ENCODE measurements around the gene BRAT1.

BRAT1 gene

GRCh38 chr7:2542011-2542915, 13.1 kb downstream of the BRAT1 start:
- no peaks in the 10 kb centered on the region for H3K36me3 ChIP-seq (replicated peaks; ENCODE audit: insufficient read depth, low read length)
- no peak overlapping the region for H3K4me3 ChIP-seq (ENCODE audit: low read length)
- H3K27me3 ChIP-seq (replicated peaks; ENCODE audit: insufficient read depth, low read length), result no peaks in the 10 kb centered on the region
- H3K9me2 ChIP-seq (replicated peaks; ENCODE audit: insufficient read depth, low read length), result no peaks in the 10 kb centered on the region
- H3K4me2 ChIP-seq (ENCODE audit: low read depth, low read length), result no peak overlapping the region
- no peak overlapping the region for H3K27ac ChIP-seq (ENCODE audit: low read length)
- H3F3A ChIP-seq (ENCODE audit: insufficient read depth, low read length), result no peaks in the 10 kb centered on the region
- no peak overlapping the region for H2AFZ ChIP-seq (ENCODE audit: low read length)
- H3K9ac ChIP-seq (ENCODE audit: low read length), result no peak overlapping the region
- H3K4me1 ChIP-seq (ENCODE audit: low read length), result no peaks in the 10 kb centered on the region
- no peaks in the 10 kb centered on the region for H3K79me2 ChIP-seq (ENCODE audit: low read length)
- H4K20me1 ChIP-seq (ENCODE audit: insufficient read depth, low read length), result no peaks in the 10 kb centered on the region
- no peak for DNase-seq
- TF ChIP-seq CTCF (IDR thresholded peaks at IDR 0.05; ENCODE audit: low read length), result no peak
- TF ChIP-seq EZH2 (optimal IDR thresholded peaks at IDR 0.05; ENCODE audit: low read depth, low read length), result no peak
- TF ChIP-seq EZH2phosphoT487 (IDR thresholded peaks at IDR 0.05; ENCODE audit: low read length), result no peak
- H3K9me3 ChIP-seq (replicated peaks; ENCODE audit: insufficient read depth, low read length), result no peaks in the 10 kb centered on the region

GRCh38 chr7:2541291-2542010, 13.9 kb downstream of the BRAT1 start:
- Histone ChIP-seq H3K27ac (ENCODE audit: low read length) (no peak overlapping the region), H4K20me1 (ENCODE audit: insufficient read depth, low read length) (no peaks in the 10 kb centered on the region)

GRCh38 chr7:2540641-2541051, 14.7 kb downstream of the BRAT1 start:
- H3F3A ChIP-seq (ENCODE audit: insufficient read depth, low read length), result no peaks in the 10 kb centered on the region
- no peaks in the 10 kb centered on the region for H3K36me3 ChIP-seq (replicated peaks; ENCODE audit: insufficient read depth, low read length)
- H3K79me2 ChIP-seq (ENCODE audit: low read length), result no peaks in the 10 kb centered on the region
- H3K4me2 ChIP-seq (ENCODE audit: low read depth, low read length), result no peak overlapping the region
- H3K4me1 ChIP-seq (ENCODE audit: low read length), result no peaks in the 10 kb centered on the region
- no peaks in the 10 kb centered on the region for H3K9me3 ChIP-seq (replicated peaks; ENCODE audit: insufficient read depth, low read length)
- H4K20me1 ChIP-seq (ENCODE audit: insufficient read depth, low read length), result no peaks in the 10 kb centered on the region
- DNase-seq, result no peak
- H3K9me2 ChIP-seq (replicated peaks; ENCODE audit: insufficient read depth, low read length), result no peaks in the 10 kb centered on the region
- no peak overlapping the region for H2AFZ ChIP-seq (ENCODE audit: low read length)
- H3K4me3 ChIP-seq (ENCODE audit: low read length), result no peak overlapping the region
- TF ChIP-seq CTCF (IDR thresholded peaks at IDR 0.05; ENCODE audit: low read length) (no peak), EZH2 (optimal IDR thresholded peaks at IDR 0.05; ENCODE audit: low read depth, low read length) (no peak), EZH2phosphoT487 (IDR thresholded peaks at IDR 0.05; ENCODE audit: low read length) (no peak)
- no peaks in the 10 kb centered on the region for H3K27me3 ChIP-seq (replicated peaks; ENCODE audit: insufficient read depth, low read length)
- H3K27ac ChIP-seq (ENCODE audit: low read length), result no peak overlapping the region
- H3K9ac ChIP-seq (ENCODE audit: low read length), result no peak overlapping the region

More at GRCh38 chr7:2541291-2542010, 13.9 kb downstream of the BRAT1 start:
- Histone ChIP-seq H3K9me3 (replicated peaks; ENCODE audit: insufficient read depth, low read length) (no peaks in the 10 kb centered on the region), H3F3A (ENCODE audit: insufficient read depth, low read length) (no peaks in the 10 kb centered on the region), H3K9ac (ENCODE audit: low read length) (no peak overlapping the region), H3K36me3 (replicated peaks; ENCODE audit: insufficient read depth, low read length) (no peaks in the 10 kb centered on the region), H3K4me3 (ENCODE audit: low read length) (no peak overlapping the region), H3K4me2 (ENCODE audit: low read depth, low read length) (no peak overlapping the region), H3K79me2 (ENCODE audit: low read length) (no peaks in the 10 kb centered on the region), H3K4me1 (ENCODE audit: low read length) (no peaks in the 10 kb centered on the region), H2AFZ (ENCODE audit: low read length) (no peak overlapping the region), H3K9me2 (replicated peaks; ENCODE audit: insufficient read depth, low read length) (no peaks in the 10 kb centered on the region), H3K27me3 (replicated peaks; ENCODE audit: insufficient read depth, low read length) (no peaks in the 10 kb centered on the region)
- DNase-seq, result no peak
- TF ChIP-seq CTCF (IDR thresholded peaks at IDR 0.05; ENCODE audit: low read length), result no peak
- no peak for TF ChIP-seq EZH2 (optimal IDR thresholded peaks at IDR 0.05; ENCODE audit: low read depth, low read length)
- no peak for TF ChIP-seq EZH2phosphoT487 (IDR thresholded peaks at IDR 0.05; ENCODE audit: low read length)
